Measurements from ENCODE around the gene MIAT.
"Not testable (repeated sequence)": the region's sequence is repeated elsewhere in the genome, so short reads cannot be mapped to it uniquely, and the experiment has no call there.

MIAT gene

GRCh38 chr22:26701323-26701722, 43.9 kb downstream of the MIAT start:
- DNase-seq (ENCODE audit: low read depth, low spot score) = no peak
- POLR2A ChIA-PET = interaction anchor here (0.6 kb wide), 1 partner anchor 19 kb away, joined by 4 read pairs; no protein-coding TSS in a partner anchor
- TF ChIP-seq, protein P1, sequence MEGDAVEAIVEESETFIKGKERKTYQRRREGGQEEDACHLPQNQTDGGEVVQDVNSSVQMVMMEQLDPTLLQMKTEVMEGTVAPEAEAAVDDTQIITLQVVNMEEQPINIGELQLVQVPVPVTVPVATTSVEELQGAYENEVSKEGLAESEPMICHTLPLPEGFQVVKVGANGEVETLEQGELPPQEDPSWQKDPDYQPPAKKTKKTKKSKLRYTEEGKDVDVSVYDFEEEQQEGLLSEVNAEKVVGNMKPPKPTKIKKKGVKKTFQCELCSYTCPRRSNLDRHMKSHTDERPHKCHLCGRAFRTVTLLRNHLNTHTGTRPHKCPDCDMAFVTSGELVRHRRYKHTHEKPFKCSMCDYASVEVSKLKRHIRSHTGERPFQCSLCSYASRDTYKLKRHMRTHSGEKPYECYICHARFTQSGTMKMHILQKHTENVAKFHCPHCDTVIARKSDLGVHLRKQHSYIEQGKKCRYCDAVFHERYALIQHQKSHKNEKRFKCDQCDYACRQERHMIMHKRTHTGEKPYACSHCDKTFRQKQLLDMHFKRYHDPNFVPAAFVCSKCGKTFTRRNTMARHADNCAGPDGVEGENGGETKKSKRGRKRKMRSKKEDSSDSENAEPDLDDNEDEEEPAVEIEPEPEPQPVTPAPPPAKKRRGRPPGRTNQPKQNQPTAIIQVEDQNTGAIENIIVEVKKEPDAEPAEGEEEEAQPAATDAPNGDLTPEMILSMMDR (IDR thresholded peaks at IDR 0.05; ENCODE audit: insufficient read depth, low read length, missing control alignments) = no peak
- no peak overlapping the region for H3K4me3 ChIP-seq (ENCODE audit: low read depth, low read length)
- CTCF ChIA-PET = interaction anchor here (0.9 to 1.3 kb wide), 3 partner anchors 22 to 55 kb away, joined by 3 to 4 read pairs (median 3); no protein-coding TSS in a partner anchor

DNA sequence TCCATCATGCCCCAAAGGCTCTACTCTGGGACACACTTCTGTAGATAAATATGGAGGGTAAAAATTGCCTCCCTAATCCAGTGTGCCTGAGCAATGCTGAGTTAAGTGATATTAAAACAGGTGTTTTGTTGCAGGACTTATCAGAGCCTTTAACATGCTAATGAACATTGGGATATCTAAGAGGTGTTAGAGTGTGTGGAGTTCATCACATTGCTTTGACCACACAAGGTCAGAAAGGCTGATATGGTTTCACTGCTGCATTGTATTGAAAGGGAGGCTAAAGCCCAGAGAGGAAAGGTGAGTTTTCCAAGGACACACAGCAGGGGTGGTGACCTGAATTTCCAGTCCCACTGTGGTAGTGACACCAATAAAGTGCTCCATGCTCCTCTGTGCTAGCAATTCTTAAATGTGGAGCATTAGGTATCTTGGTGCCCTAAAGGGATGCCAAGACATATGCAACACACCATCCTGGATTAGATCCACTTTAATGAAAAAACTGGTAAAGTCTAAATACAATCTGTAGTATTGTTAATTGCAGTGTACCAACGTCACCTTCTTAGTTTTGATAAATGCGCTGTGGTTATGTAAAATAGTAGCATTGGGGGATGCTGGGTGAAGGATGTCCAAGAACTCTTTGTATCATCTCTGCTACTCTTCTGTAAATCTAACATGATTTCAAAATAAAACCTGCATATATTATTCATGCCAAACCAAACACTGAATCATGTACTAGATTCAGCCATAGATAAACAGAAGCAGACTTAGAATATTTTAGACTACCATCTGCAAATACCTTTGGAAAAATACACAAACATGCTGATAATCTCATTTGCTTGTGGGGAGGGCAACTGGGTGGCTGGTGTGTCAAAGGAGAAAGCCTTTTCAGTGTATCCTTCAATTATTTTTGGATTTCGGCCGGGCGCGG, 45.8 kb downstream of the MIAT start:
- CTCF ChIA-PET = interaction anchor here (1.3 kb wide), 1 partner anchor 24 kb away, joined by 3 read pairs; no protein-coding TSS in a partner anchor
- DNase-seq (ENCODE audit: low read depth, low spot score) = no peak
- no peak overlapping the region for H3K4me3 ChIP-seq (ENCODE audit: low read depth, low read length)
- TF ChIP-seq, protein P1 (IDR thresholded peaks at IDR 0.05; ENCODE audit: insufficient read depth, low read length, missing control alignments) = no peak
- POLR2A ChIA-PET = no interaction called here

DNA sequence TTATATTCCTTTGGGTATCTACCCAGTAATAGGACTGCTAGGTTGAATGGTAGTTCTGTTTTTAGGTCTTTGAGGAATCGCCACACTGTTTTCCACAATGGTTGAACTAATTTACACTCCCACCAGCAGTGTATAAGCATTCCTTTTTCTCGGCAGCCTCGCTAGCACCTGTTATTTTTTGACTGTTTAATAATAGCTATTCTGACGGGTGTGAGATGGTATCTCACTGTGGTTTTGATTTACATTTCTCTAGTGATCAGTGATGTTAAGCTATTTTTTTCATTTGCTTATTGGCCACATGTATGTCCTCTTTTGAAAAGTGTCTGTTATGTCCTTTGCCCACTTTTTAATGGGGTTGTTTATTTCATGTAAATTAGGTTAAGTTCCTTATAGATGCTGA, 48.0 kb downstream of the MIAT start:
- POLR2A ChIA-PET; H3K4me3 ChIP-seq (ENCODE audit: low read depth, low read length); DNase-seq (ENCODE audit: low read depth, low spot score): not testable (repeated sequence)
- CTCF ChIA-PET = interaction anchor here (0.8 kb wide), 1 partner anchor 10 kb away, joined by 3 read pairs; no protein-coding TSS in a partner anchor

- TF ChIP-seq, protein P1 (IDR thresholded peaks at IDR 0.05; ENCODE audit: insufficient read depth, low read length, missing control alignments) = no peak
- DNase-seq (ENCODE audit: low read depth, low spot score) = no peak
- CTCF ChIA-PET = interaction anchor here (0.7 kb wide), 1 partner anchor 62 kb away, joined by 3 read pairs; no protein-coding TSS in a partner anchor
- POLR2A ChIA-PET = no interaction called here
- H3K4me3 ChIP-seq (ENCODE audit: low read depth, low read length) = no peak overlapping the region
Measured at GRCh38 chr22:26707090-26707489, 49.7 kb downstream of the MIAT start.

GRCh38 chr22:26707581-26707980, 50.2 kb downstream of the MIAT start:
- CTCF ChIA-PET = interaction anchor here (1.9 kb wide), 1 partner anchor 10 kb away, joined by 4 read pairs; no protein-coding TSS in a partner anchor
- POLR2A ChIA-PET = no interaction called here
- TF ChIP-seq, protein P1 (IDR thresholded peaks at IDR 0.05; ENCODE audit: insufficient read depth, low read length, missing control alignments) = no peak
- H3K4me3 ChIP-seq (ENCODE audit: low read depth, low read length) = no peak overlapping the region
- DNase-seq (ENCODE audit: low read depth, low spot score) = no peak

- POLR2A ChIA-PET = no interaction called here
- DNase-seq (ENCODE audit: low read depth, low spot score) = no peak
- H3K4me3 ChIP-seq (ENCODE audit: low read depth, low read length) = no peak overlapping the region
- CTCF ChIA-PET = interaction anchor here (1.7 to 2.1 kb wide), 3 partner anchors 9 to 35 kb away, joined by 4 to 6 read pairs (median 5); no protein-coding TSS in a partner anchor
- TF ChIP-seq, protein P1 (IDR thresholded peaks at IDR 0.05; ENCODE audit: insufficient read depth, low read length, missing control alignments) = no peak
Measured at GRCh38 chr22:26708256-26709009, 51.0 kb downstream of the MIAT start.
